CD4-positive, alpha-beta T cell treated with Interleukin-6 at 100 ng/mL for 8 hours (primary cell): ENCODE results near the gene ATP2B2.

Experiments
- DNase-seq: peaks from one replicate; pipeline ENCODE4 v3.0.0-alpha.2; 2020; ENCODE audit warnings: mixed read lengths, low spot score

Gene ATP2B2

DNA sequence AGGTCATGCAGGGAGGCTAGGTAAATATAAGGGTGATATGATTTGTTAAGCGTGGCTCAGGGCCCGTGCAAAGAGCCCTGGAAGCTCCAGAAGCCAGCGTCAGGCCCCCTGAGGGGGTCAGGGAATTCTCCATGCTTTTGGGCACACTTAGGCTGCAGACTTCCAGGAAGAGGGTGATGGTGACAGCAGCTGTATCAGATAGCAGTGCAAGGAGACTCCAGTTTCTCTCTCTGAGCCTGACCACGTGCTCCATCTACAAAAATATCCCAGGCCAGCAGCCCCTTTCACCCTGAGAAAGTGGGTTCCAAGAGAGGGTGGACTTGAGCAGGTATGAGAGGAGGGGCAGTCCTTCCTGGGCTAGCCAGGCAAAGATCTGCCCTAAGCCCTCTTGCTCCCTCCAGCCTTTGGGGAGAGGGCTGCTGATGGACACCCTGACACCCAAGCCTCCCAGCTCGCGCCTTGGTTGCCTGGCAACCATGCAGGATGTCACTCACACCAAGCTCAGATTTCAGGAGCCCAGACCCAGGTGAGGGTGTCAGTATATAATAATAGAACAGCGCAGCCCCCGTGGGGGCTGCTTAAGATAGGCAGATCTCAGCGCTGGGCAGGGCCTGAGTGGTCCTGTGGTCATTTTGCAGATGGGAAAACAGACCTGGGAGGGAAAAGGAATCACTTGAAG, 35.8 kb downstream of the ATP2B2 start:
- no peak for DNase-seq

DNA sequence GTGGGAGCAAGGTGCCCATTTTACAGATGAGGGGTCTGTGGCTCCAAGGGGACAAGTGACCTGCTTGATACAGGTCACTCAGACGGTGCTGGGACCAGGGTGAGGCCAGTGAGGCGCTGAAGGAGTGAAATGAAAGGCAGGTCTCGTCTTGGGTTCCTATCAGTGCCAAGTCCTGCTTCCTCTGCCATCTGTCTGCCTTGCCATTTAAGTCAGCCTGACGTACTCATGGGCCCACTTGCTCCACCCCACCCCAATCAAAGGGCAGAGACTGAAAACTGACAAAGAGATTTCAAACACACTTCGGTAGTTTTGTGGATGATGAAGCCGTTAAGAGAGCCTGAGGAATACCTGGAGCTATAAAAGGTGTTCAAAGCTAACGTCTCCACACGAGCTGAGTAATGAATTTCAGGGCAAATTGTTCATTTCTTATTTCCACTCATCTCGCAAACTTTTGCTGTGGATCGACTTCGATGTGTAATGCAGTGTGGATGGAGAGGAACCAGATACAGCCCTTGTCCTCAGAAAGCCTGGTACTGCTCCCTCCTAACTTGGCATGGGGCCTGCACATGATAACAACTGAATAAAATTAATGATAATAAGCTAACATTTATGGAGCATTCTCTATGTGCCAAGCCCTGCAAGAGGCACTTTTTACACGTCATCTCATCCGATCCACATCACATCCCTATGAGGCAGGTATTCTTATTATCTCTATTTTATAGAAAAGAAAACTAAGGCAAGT, 36.6 kb downstream of the ATP2B2 start:
- no peak for DNase-seq

DNA sequence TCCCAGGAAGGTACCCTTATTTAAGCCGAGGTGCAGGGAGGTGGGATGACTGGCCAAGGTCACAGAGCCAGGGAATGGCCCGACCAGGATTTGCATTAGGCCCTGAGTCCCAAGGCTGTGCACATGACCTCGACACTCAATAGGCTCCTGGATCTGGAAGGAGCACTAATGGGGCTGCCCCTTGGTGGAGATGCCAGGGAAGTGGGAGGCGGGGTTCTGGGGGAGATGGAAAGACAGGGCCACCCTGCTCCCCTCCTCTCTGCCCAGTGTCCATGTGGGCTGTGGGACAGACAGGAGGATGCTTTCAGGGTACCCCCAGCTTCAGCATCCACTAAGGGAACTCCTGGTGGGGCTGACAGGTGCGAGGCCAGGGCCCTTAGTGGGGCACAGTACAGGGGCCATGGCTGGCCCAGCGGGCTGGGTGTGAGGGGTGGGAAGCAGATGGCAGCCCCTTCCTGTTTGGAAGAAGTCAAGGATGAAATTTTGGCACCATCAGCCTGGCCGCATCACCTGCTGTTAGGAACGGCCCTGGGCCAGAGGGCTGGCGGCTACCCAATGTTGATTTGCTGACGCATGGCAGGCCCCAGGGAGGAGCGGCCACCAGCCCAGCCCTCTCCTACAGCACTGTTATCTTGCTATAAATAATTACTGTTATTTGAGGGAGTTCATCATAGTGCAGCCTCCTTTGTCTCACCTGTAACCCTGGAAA, 37.3 kb downstream of the ATP2B2 start:
- DNase-seq: no peak

DNA sequence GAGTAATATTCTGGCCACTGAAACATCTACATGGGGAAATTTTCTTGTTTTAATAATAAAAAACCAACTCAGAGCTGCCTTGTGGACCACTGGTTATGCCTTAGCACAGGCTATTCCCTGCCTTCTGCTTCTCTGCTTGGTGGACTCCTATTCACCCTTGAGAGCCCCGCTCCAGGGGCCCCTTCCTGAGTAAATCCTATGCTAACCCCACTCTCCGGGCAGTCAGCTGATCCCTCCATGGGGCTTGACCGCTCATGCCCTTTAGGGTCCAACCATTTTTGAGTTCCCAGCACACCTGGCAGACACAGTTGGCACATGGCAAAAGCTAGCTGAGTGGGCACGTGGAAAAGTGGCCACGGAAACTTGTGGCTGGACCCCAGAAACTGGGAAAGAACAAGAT, 38.2 kb downstream of the ATP2B2 start:
- no peak for DNase-seq

DNA sequence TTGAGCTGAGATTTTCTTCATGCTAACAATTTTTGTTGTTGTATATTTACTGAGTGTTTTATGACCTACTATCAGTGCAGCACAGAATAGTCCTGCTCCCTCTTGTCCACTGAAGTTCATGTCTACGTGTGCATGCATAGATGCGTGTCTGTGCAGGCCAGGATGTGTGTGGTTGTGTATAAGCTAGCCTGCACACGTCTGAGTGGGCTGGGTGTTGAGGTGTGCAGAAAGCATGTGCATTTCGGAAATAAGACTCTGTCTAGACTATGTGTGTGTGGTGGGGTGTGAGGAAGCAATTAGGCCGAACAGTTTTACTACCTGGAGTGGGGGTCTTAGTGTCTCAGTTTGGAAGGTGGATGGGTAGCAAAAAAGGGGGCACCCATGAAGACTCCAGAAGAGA, 39.2 kb downstream of the ATP2B2 start:
- DNase-seq: no peak

DNA sequence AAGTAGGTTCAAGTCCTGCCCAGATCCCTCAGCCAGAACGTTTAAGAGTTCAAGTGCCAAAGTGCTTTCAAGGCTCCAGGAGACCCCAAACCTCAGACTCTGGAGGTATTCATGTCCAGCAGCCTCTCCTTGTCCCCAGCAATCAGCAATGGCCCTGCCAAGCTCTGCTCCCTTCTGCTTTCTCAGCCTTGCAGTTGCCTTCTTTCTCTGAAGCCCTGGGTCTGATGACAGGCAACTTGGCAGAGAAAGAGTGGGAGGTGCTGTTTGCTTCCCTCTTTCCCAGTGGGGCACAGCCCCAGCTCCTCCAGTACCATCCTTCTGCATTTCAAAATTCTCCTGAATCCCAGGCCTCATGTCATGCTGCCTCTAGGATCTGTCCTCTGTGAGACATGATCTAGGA, 40.2 kb downstream of the ATP2B2 start:
- no peak for DNase-seq

DNA sequence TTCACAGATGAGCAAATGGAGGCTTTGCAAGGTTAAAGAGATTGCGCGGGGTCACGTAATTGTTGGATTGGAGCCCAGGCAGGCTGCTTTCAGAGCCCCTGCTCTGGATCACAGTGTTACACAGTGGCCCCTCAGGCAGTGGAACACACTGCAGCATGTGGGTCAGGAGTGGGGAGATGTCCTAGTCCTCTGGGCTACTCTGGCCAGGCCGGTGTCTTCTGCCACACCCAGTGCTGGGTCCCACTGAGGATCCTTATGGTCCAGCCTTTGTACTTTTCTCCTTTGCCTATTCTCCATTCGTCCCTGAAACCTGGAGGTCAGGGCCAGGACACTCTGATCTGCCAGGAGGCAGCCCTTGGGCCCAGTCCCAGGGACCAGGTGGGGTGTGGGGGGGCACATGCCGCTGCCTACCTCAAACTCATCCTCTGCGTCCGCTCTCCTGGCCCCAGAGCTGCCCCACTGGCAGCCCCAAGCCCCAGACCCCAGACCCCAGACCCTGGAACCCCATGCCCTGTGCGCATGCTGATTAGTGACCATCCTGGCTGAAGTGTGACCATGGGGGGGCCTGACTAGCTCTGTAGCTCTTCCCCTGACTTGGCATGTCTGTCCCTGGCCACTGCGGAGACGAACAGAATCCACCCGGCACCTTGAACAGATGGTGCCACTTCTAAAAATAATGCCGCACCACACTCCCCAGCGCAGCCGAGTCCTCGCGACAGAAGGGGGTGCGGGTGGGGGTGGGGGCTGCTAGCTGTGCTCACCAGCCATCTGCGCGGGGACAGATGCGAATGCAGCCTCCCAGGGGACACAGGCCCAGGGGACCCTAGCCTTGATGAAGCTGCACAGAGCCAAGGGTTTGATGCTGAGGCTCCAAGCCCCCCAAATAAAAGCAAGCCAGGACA, 41.6 kb downstream of the ATP2B2 start:
- no peak for DNase-seq

DNA sequence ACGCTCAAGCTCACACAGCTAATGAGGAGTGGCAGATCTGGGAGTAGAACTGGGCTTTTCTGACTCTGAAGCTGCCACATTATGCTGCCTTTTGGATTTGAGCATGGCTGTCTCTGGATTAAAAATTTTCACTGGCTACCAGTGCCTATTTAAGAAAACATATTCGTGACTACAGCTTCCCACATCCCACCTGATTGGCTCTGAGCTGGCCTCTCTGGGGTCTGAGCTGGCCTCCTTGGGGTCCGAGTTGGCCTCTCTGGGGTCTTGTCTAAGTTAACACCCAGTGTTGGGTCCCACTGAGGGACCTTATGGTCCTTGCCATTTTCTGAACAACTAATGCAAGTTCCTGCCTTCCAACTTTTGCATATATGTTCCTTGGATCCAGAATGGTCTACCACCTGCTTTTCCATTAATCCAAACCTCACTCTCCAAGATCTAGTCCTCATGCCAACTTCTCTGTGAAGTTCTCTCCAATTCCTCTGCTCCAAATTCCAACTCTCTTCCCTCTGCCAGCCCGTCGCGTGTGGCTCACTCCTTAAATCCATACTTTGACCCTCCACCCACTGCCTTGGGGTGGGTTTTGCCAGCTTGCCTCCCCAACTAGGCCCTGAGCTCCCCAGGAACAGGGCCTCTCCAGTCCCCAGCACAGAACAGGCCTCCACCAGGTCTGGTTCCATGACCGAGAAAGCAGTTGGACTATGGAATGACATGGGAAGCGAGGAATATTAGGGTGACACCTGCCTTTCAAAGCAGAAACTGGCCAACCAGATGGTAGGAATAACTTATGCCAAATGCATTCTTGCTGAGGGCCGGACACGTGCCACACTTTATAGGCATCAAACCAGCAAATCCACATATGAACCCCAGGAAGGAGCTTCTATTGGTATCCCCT, 42.5 kb downstream of the ATP2B2 start:
- DNase-seq: no peak

DNA sequence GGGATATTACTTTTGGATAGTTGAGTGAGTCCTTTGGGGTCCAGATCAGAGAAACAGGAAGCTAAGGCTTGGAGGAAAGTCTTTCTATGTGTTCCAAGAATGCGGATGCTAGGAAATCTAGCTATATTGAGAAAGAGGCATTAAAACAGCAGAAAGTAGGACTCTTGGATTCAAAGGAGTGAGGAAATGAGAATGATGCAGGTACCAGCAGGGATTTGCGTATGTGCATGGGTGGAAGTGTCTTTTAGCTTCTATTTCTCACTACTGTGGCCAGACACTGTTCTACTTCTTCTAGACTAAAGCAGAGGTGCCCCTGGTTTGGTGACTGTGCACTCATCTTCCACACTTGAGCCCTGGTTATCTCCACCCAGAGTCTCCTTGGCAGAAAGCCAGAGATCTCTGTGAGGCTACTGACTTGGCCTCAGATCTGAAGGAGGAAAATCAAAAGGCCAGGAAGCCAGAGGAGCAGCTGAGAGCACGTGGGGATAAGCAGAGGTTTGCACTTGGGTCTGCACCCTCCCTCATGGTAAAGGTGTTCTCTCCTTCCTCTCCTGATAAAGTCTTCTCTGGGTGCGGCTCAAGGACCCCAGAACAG, 44.3 kb downstream of the ATP2B2 start:
- no peak for DNase-seq

DNA sequence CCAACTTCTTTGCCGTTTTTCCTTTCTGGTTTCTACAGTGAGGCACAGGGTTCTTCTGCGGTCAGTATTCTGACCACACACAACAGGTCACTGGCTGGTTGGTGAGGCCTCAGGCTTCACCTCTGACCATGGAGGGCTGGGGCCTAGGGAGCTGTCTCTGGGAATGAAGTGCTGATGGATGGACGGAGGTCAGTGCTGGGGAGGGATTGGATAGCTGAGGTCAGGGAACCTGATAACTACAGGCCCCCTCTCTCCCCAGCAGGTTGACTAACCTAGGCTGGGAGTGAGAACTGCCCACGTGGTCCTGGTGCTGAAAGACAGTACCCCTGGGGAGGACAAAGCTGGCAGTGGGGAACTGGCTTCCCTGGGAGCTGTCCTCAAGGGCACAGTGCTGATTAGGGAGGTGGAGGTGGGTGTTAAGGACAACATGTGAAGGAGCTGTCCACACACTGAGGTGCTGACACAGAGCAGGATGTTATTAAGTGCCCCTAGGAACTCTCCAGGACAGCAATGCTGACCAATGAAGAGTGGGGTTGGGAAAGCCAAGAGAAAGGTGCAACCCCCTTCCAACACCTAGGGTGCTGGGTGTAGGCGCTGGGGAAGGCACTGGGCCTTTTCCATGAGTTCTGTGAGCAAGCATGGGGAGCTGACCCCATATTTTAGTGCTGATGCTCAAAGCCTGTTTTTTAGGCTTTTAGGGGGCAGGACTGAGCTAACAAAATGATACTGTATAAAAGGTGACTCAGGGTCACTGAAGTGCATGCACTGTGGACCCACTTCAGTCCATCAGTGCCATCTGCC, 45.2 kb downstream of the ATP2B2 start:
- peak; percentile 12 for DNase-seq

DNA sequence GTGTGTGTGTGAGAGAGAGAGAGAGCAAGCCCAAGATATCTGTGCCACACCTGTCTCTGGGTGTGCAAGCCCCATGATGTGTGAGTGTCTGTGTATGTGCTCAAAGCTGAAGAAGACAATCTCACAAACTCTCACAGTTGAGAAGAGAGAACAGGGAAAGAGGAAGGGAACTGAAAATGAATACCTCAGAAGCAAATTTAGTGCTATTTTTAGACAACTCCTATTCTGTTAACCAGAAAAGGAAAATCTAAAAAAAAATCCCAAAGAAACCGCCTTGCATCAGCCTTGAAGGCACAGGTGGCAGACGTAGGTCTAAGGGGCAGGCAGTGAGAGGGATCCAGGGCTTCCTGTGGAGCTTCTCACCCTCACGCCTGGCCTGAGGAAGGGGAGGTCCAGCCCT, 47.8 kb downstream of the ATP2B2 start:
- no peak for DNase-seq

DNA sequence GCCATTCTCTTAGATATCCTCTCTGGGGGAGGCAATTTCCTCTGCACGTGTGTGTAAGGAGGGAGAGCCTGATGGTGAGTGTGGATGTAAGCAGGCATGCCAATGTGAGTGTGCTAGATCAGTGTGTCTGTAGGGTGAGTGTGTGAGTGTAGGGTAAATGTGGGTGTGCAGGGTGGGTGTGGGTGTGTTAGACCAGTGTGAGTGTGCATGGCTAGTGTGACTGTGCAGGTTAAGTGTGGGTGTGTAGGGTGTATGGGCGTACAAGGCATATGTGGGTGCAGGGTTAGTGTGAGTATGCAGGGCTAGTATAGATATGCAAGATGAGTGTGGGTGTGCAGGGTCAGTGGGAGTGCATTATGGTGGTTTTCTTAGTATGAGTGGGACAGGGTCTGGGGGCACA, 48.4 kb downstream of the ATP2B2 start:
- DNase-seq: no peak

DNA sequence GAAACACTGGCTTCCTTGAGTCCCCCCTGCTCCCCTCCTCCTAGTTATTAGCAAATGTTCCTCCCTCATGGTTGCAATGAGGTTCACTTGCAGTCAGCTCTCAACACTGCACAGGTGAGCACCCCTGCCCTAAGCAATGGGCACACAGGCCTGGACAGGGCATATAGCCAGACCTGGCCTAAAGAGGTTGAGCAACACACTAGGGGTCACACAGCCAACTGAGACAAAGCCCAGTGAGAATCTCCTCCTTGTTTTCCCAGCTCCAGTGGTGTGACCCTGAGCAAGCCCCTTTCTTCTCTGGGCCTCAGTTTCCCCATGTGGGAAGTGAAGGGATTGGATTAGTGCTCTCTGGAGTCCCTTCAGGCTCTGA, 49.9 kb downstream of the ATP2B2 start:
- no peak for DNase-seq

DNA sequence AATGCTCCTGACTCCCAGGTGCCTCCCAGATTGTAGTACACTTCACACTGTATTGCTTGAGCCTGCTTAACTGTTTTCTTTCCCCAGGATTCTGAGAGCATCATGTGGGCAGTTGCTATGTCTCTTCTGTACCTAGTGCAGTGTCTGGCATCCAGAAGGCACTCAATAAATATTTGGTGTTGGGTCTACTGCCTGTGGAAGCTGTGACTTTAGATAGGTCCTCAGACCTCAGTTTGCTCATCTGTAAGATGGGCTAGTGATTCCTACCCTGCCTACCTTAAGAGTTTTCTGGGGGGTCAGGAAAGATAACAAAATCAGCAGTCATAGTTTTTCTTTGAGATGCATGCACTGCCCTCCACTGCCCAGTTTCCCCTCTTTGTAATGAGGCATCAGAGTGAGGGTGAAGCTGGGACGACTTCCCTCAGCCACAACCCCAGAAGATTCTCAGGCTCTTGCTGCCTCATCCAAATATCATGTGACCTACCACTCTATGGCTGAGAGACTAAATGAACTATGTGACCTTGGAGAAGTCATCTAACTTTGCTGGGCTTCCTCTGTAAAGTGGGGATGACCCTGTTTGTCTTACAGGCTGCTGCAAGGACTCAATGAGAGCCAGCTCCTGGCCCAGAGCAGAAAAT, 50.4 kb downstream of the ATP2B2 start:
- no peak for DNase-seq

DNA sequence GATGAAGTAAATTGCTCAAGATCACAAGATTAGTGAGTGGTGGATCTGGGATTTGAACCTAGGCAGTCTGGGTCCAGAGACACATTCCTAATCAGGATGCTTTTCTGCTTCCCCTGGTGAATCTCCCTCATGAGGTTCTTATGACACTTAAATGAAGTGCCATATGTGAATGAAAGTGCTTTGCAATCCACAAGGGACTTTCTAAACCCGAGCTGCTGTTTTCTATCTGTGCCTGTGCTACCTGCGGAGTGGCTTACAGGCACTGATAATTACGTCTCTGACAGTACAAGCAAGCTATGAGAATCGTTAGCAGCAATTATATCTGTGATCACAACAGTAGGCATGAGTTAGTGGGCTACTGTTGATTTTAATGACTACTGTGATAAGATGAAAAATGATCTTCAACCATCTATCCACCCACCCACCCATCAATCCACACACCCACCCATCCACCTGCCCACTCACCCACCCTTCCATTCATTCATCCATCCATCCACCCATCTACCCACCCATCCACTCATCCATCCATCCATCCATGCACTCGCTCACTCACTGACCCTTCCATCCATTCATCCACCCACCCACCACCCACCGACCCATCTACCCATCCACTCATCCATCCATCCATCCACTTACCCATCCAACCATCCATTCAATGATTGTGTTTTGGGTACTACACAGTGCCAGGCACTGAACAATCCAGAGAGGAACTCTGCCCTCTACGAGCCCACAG, 51.8 kb downstream of the ATP2B2 start:
- no peak for DNase-seq

DNA sequence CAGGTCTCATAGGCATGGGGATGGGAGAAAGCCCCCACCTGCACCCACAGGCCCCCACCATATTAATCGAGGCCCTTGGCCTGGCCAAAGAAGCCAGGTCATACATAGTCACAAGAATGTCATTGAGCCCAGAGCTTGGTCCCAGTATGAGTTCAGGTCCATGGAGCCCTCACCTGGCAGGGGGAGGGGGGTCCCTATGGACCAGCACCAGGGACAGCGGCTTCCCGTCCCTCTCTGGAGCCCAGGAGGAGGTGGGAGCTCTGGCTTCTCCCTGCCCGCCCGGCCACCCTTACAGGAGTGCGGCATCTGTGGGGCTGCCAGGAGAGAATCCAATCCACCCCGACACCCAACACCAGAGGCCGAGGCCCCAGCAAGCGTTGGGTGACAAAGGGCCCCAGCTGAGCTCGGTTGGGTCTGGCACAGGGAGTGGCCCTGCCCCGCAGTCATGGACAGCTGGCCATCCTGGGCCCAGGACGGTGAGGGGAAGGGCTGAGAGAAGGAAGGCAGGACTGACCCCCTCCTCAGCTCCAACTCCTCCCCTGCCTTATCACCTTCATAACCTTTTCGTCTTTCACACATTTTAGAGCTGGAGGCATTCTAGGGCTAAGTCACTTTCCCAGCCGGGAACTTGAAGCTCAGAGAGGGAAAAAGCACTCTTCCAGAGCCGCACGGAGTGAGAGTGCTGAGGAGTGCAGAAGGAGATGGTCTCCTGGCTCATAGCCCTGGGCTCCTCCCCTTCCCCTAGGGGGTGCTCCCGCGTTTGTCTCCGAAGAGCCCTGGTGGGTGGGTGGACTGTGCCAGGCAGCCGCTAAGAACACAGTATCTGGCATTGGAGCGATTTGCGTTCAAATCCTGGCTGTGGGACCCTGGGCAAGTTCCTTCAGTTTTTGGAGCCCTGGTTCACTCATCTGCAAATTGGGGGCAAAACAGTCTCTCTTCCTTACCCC, 54.6 kb downstream of the ATP2B2 start:
- no peak for DNase-seq

DNA sequence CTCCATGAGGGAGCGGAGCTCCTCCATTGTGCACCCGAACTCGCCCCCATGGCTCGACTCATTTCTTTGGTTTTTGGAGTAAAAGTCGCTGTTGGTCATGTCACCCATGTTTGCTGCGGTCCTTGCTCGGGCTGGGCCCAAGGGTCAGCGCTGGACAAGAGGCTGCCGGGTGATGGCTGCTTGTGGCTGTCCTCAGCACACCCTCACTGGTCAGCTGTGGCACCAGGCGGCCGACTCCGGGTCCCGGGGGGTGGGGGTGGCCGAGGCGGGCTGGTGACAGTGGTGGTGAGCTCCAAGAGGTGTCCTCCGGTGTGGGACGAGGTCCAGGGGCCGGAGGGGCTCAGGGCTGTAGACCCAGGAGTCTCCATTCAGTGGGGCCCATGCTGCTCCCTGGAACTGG, 56.0 kb downstream of the ATP2B2 start:
- no peak for DNase-seq

DNA sequence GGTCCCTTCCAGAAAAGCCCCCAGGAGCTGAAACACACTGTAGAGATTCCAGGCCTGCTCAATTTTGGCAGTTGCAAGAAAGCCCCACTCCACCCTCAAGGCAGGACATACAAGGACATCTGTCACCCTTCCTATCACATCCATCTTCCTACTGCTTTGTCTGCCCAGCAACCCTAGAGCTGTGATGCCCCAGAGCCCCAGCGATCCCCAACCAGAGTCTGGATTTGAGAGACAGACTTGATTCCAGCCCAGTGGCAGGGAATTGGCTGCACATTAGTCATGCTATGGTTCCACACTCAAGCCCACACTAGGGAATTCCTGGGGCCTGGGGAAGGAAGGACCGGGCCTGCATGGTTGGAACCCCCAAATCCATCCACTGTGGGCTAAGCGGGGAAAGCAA, 56.8 kb downstream of the ATP2B2 start:
- no peak for DNase-seq
